NT2/D1 (cell line): Measurements from ENCODE around the gene EMP1.

ENCODE experiments used
- SUZ12 ChIP-seq: IDR thresholded peaks from 2 replicates; pipeline ENCODE4 v1.6.1; 2011; ENCODE audit not compliant: insufficient read length, insufficient read depth; ENCODE audit errors: extremely low read depth
- YY1 ChIP-seq: IDR thresholded peaks from 2 replicates; pipeline ENCODE4 v1.6.1; 2011; ENCODE audit not compliant: insufficient read length, insufficient read depth
- ZNF274 ChIP-seq: IDR thresholded peaks from 2 replicates; pipeline ENCODE4 v1.6.1; 2011; ENCODE audit warnings: mild to moderate bottlenecking, low read depth, low read length

DNA sequence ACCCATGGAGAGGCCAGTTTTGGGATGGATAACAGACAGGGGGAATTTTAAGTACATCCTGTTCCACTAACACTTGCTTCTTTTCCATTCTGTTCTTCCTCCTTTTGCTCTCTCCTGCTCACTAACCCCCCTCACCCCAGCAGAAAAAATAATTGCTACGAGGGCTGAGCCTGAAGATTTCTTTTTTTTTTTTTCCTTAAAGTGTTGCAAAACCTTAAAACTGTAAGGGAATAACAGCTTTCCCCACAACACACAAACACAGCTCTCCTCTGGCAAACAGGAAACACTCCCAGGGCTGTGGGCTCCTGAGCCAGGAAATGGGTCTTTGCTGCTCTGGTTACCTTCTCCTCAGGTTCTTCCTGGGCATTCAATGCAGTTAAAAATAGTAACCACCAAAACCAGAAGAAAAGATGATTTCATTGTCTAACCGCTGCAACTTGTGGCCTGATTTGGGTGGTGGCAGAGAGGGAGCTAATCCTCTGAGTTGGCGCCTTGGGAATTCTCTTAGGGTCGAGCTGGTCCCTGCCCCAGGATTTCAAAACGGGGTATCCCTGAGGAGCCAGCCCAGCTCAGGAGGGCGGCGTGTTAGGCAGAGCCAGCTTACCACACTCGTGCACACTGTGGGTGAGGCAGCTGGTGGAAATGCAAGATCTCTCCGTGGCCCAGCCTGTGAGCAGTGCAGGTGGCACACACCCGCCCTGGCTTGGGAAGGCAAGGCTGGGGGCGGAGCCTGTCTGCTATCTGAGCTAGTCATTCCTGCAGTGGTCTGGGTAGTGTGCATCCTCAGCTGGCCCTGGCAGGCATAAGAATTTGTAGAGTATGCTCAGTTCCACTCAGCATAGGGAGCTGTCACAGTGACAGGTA lies 17.1 kb upstream of the EMP1 start:
- TF ChIP-seq ZNF274 (no peak), YY1 (no peak), SUZ12 (no peak)
